Left ventricle myocardium inferior (tissue), 1 donor: ENCODE results near the gene MAPK8IP3. TPM values are rescaled to one million over a fixed set of nuclear protein-coding genes. Genes with fewer than 3 reads are reported as not detected.

Experiments used
- DNase-seq: peaks from one replicate; pipeline ENCODE4 v3.0.0-alpha.2; 2020
- H3K27ac ChIP-seq: fragments of 200-600 bp; replicated peaks from 2 replicates; pipeline ENCODE4 v1.8.0; 2021
- H3K27me3 ChIP-seq: fragments of 200-600 bp; 2 replicates; pipeline ENCODE4 v1.8.0; 2021; ENCODE audit warnings: low read depth
- H3K36me3 ChIP-seq: fragments of 200-600 bp; 2 replicates; pipeline ENCODE4 v1.8.0; 2021
- H3K4me1 ChIP-seq: fragments of 200-600 bp; 2 replicates; pipeline ENCODE4 v1.8.0; 2021
- H3K4me3 ChIP-seq: fragments of 200-600 bp; 2 replicates; pipeline ENCODE4 v1.8.0; 2021; ENCODE audit warnings: mild to moderate bottlenecking, moderate library complexity
- H3K9me3 ChIP-seq: fragments of 200-600 bp; replicated peaks from 2 replicates; pipeline ENCODE4 v1.8.0; 2021
- CTCF ChIP-seq: fragments of 200-600 bp; IDR thresholded peaks from 2 replicates; pipeline ENCODE4 v1.8.0; 2021; ENCODE audit warnings: antibody characterized with exemption, mild to moderate bottlenecking, borderline replicate concordance
- intact Hi-C: fragments of 100-400 bp; cut with micrococcal nuclease; formaldehyde crosslinking; loops from one replicate; pipeline ENCODE4 v1.11.0; 2022
- total RNA-seq: library from RNA; stranded (reverse); fragmentation: NEBNext Ultra II Directional; extraction: Animal tissue kit (Norgen Biotek cat#: 25700); gene quantifications from one replicate; pipeline ENCODE4 v1.2.1, GENCODE V29; 2021
- donor health status: DM: no; HTN: yes; CAD: no; lungs with severe emphysema.

Gene MAPK8IP3
- total RNA-seq, 1 donor from 2014 or later, result 56.0 TPM

- H3K4me1 ChIP-seq, result peaks cover 60% of the 10 kb centered on the region
- no peak overlapping the region for H3K27ac ChIP-seq
These were observed 73.3 kb downstream of the MAPK8IP3 start for GRCh38 chr16:1779234-1779701.

DNA sequence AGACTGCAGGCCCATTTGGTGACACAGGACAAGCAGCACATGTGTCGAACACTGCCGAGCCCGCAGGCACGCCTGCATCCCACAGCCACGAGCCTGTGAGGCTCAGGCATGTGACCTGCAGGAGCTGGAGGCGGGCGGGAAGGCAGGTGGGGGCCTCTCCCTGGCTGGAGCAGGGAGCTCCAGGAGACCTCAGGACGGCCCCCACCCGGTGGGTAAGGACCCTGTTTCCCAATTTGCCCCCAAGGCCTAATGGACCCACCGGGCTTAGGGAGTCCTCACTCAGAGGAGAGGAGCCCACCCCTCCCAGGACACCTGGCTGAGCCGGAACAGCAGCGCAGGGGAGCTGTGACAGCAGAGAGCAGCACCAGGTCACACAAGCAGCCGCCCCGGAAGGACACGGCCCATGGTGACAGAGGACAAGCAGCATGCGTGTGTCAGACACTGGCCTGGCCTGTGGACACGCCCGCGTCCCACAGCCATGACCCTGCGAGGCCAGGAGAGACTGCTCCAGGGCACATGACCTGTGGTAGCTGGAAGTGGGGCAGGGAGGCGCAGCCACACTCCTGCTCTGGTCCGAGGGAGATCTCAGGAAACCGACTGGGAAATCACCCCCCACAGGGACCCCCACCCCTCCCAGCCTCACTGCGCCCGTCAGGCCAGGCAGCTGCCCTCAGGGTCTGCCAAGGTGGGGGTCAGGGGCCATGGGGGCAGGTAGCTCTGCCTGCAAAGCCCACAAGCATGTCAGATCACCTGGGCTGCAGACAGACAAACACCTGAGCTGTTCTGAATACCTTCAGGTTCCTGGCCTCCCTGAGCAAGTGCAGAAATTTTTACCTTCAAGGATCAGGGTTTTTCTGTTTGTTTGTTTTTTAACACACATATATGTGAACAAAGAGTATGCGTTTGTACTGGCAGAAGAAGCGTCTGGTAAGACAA, 74.0 kb downstream of the MAPK8IP3 start:
- no peak overlapping the region for H3K27ac ChIP-seq
- no peaks in the 10 kb centered on the region for H3K9me3 ChIP-seq
- peaks cover 57% of the 10 kb centered on the region for H3K36me3 ChIP-seq
- no peak for TF ChIP-seq CTCF
- no peaks in the 10 kb centered on the region for H3K27me3 ChIP-seq
- no peak for DNase-seq
- no peak overlapping the region for H3K4me3 ChIP-seq
- peaks cover 60% of the 10 kb centered on the region for H3K4me1 ChIP-seq
- intact Hi-C loops, result no loop called here

More at GRCh38 chr16:1779234-1779701, 73.3 kb downstream of the MAPK8IP3 start:
- Histone ChIP-seq H3K9me3 (no peaks in the 10 kb centered on the region), H3K27me3 (no peaks in the 10 kb centered on the region), H3K4me3 (no peak overlapping the region), H3K36me3 (peaks cover 58% of the 10 kb centered on the region)
- DNase-seq, result no peak
- intact Hi-C loops, result no loop called here
- no peak for TF ChIP-seq CTCF

DNA sequence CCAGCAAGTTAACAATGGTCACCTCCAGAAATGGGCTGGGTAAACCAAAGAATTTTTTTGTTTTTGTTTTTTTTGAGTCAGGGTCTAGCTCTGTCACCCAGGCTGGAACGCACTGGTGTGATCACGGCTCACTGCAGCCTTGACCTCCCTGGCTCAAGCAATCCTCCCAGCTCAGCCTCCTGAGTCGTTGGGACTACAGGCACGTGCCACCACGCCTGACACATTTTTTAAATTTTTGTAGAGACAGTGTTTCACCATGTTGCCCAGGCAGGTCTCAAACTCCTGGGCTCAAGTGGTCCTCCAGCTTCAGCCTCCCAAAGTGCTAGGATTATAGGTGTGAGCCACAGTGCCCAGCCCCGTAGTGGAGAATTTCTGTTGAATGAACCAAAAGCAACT, 74.7 kb downstream of the MAPK8IP3 start:
- Histone ChIP-seq H3K36me3 (peaks cover 50% of the 10 kb centered on the region), H3K4me1 (peaks cover 63% of the 10 kb centered on the region), H3K4me3 (peak overlapping the region; percentile 96), H3K9me3 (no peaks in the 10 kb centered on the region), H3K27ac (no peak overlapping the region), H3K27me3 (no peaks in the 10 kb centered on the region)
- intact Hi-C loops, result no loop called here
- TF ChIP-seq CTCF, result no peak
- DNase-seq, result no peak

- no peak for TF ChIP-seq CTCF
- Histone ChIP-seq H3K4me3 (peak overlapping the region; percentile 96), H3K4me1 (peaks cover 69% of the 10 kb centered on the region), H3K36me3 (peaks cover 49% of the 10 kb centered on the region), H3K27ac (peak overlapping the region; percentile 90), H3K27me3 (no peaks in the 10 kb centered on the region), H3K9me3 (no peaks in the 10 kb centered on the region)
- no peak for DNase-seq
- intact Hi-C loops, result no loop called here
These were observed 75.3 kb downstream of the MAPK8IP3 start for GRCh38 chr16:1781254-1781653.

- Histone ChIP-seq H3K4me1 (peaks cover 67% of the 10 kb centered on the region), H3K27ac (peak overlapping the region; percentile 90), H3K9me3 (no peaks in the 10 kb centered on the region), H3K4me3 (peak overlapping the region; percentile 96), H3K36me3 (peaks cover 49% of the 10 kb centered on the region), H3K27me3 (no peaks in the 10 kb centered on the region)
- DNase-seq, result no peak
- TF ChIP-seq CTCF, result peak; percentile 17
- intact Hi-C loops, result no loop called here
These were observed 75.9 kb downstream of the MAPK8IP3 start for GRCh38 chr16:1781758-1782407.
